A549 (cell line): ENCODE data around the gene CNKSR2. TPM values are rescaled to one million over a fixed set of nuclear protein-coding genes. Genes with fewer than 3 reads are reported as not detected.
"Not testable (repeated sequence)": the region's sequence is repeated elsewhere in the genome, so short reads cannot be mapped to it uniquely, and the experiment has no call there.

Source experiments
- ATAC-seq, 2 experiments: fragments of 200-7000 bp in 1 of 2; fragments of >200 bp in 1 of 2; cut with Nextera tagmentation in 1 of 2; cut with Tn5 transposase in 1 of 2; 3 replicates each; pipeline versions ENCODE4 v1.8.0 to v1.9.1; 2018 to 2020; ENCODE audit warnings: mild to moderate bottlenecking in 1 of 2, moderate library complexity in 1 of 2
- CTCF ChIA-PET: fragments of 300-600 bp; sonication (Branson Sonifier 250); formaldehyde crosslinking; extraction: SDS; loops from one replicate; lab custom pipeline; 2021; ENCODE audit warnings: antibody characterized with exemption, inconsistent platforms; lab: Yijun Ruan, JAX
- POLR2A ChIA-PET: fragments of 350-600 bp; formaldehyde crosslinking; extraction: SDS; loops from one replicate; lab custom pipeline; 2021; ENCODE audit warnings: antibody characterized with exemption, inconsistent platforms; lab: Yijun Ruan, JAX
- DNase-seq, 2 experiments: peaks; one replicate each; pipeline versions ENCODE4 v3.0.0 to v3.0.0-alpha.2; 2011 to 2016; ENCODE audit warnings: low read depth in 1 of 2, low spot score in 1 of 2
- FAIRE-seq: peaks from 2 replicates; lab custom pipeline; 2011; peaks lifted over from hg19 to GRCh38; lab: Jason Lieb, UNC
- H3K27ac ChIP-seq, 2 experiments: fragments of >200 bp; sonication (Bioruptor Twin); formaldehyde crosslinking; 3 replicates each; pipeline ENCODE4 v1.5.1; 2016 to 2017
- H3K4me1 ChIP-seq: fragments of >200 bp; sonication (Bioruptor Twin); formaldehyde crosslinking; 3 replicates; pipeline ENCODE4 v1.6.1; 2016
- H3K4me2 ChIP-seq: fragments of >200 bp; sonication (Bioruptor Twin); formaldehyde crosslinking; 3 replicates; pipeline ENCODE4 v1.6.1; 2016
- H3K4me3 ChIP-seq: fragments of >200 bp; sonication (Bioruptor Twin); formaldehyde crosslinking; 3 replicates; pipeline ENCODE4 v1.5.1; 2016
- H3K9me3 ChIP-seq: fragments of >200 bp; sonication (Bioruptor Twin); formaldehyde crosslinking; 3 replicates; pipeline ENCODE4 v1.6.1; 2016
- BHLHE40 ChIP-seq: IDR thresholded peaks from 2 replicates; pipeline ENCODE4 v1.6.1; 2012; ENCODE audit warnings: low read depth, low read length, inconsistent platforms
- CBX2 ChIP-seq: fragments of 200-600 bp; sonication (generic); IDR thresholded peaks from 2 replicates; pipeline ENCODE4 v1.6.1; 2016; ENCODE audit warnings: low read depth, mild to moderate bottlenecking, borderline replicate concordance
- CBX8 ChIP-seq: fragments of 200-600 bp; sonication (generic); IDR thresholded peaks from 2 replicates; pipeline ENCODE4 v1.6.1; 2016
- CEBPB ChIP-seq, 2 experiments: fragments of >200 bp in 1 of 2; sonication (Bioruptor Twin) in 1 of 2; formaldehyde crosslinking in 1 of 2; IDR thresholded peaks; 2 replicates each; pipeline ENCODE4 v1.6.1; 2012 to 2016
- CTCF ChIP-seq: fragments of >200 bp; sonication (Bioruptor Twin); formaldehyde crosslinking; IDR thresholded peaks from 3 replicates; pipeline ENCODE4 v1.5.1; 2016
- FOSL2 ChIP-seq, 2 experiments: fragments of 450-650 bp in 1 of 2; fragments of >200 bp in 1 of 2; sonication (Bioruptor Twin) in 1 of 2; formaldehyde crosslinking; IDR thresholded peaks; 2 replicates each; pipeline versions ENCODE4 v1.5.0 to v1.6.1; 2016 to 2020; ENCODE audit warnings: mild to moderate bottlenecking in 1 of 2, moderate library complexity in 1 of 2
- HES2 ChIP-seq: fragments of >200 bp; sonication (Bioruptor Twin); formaldehyde crosslinking; IDR thresholded peaks from 2 replicates; pipeline ENCODE4 v1.6.1; 2016
- HMGXB4 ChIP-seq: fragments of 250-450 bp; sonication (Bioruptor Pico); IDR thresholded peaks from 2 replicates; pipeline ENCODE4 v1.5.0; 2021; ENCODE audit warnings: mild to moderate bottlenecking, moderate library complexity, borderline replicate concordance
- PHF8 ChIP-seq: fragments of 200-600 bp; sonication (generic); IDR thresholded peaks from 2 replicates; pipeline ENCODE4 v1.6.1; 2016; ENCODE audit warnings: low read depth, mild to moderate bottlenecking, antibody characterized with exemption, moderate library complexity, borderline replicate concordance
- POLR2AphosphoS2 ChIP-seq: conservative IDR thresholded peaks from 2 replicates; pipeline ENCODE4 v1.6.1; 2012; ENCODE audit warnings: low read length, improper control_type of control experiment, inconsistent platforms
- RAD21 ChIP-seq, 2 experiments: fragments of >200 bp in 1 of 2; sonication (Bioruptor Twin) in 1 of 2; formaldehyde crosslinking in 1 of 2; IDR thresholded peaks in 1 of 2; conservative IDR thresholded peaks in 1 of 2; 2 replicates in 1 of 2; 3 replicates in 1 of 2; pipeline ENCODE4 v1.6.1; 2012 to 2018; ENCODE audit warnings: inconsistent platforms in 1 of 2
- RARB ChIP-seq: fragments of 250-450 bp; sonication (Bioruptor Pico); IDR thresholded peaks from 2 replicates; pipeline ENCODE4 v1.8.0; 2021; ENCODE audit warnings: mild to moderate bottlenecking, moderate library complexity
- SMC3 ChIP-seq: fragments of >200 bp; sonication (Bioruptor Twin); formaldehyde crosslinking; IDR thresholded peaks from 3 replicates; pipeline ENCODE4 v1.6.1; 2018; ENCODE audit warnings: inconsistent platforms
- TFCP2L1 ChIP-seq: fragments of 250-450 bp; sonication (Bioruptor Pico); IDR thresholded peaks from 2 replicates; pipeline ENCODE4 v1.5.0; 2021; ENCODE audit warnings: mild to moderate bottlenecking
- TP53 ChIP-seq: fragments of 250-450 bp; sonication (Bioruptor Pico); IDR thresholded peaks from 2 replicates; pipeline ENCODE4 v1.5.0; 2021; ENCODE audit warnings: mild to moderate bottlenecking, moderate library complexity
- ZC3H11A ChIP-seq: fragments of 450-650 bp; IDR thresholded peaks from 2 replicates; pipeline ENCODE4 v1.6.1; 2014; ENCODE audit warnings: antibody characterized with exemption, mild to moderate bottlenecking
- ZNF302 ChIP-seq: fragments of 250-450 bp; sonication (Bioruptor Pico); IDR thresholded peaks from 2 replicates; pipeline ENCODE4 v1.9.0; 2021; ENCODE audit warnings: inconsistent platforms, mild to moderate bottlenecking, moderate library complexity
- ZSCAN20 ChIP-seq: fragments of 250-450 bp; sonication (Bioruptor Pico); IDR thresholded peaks from 2 replicates; pipeline ENCODE4 v1.8.0; 2022; ENCODE audit warnings: mild to moderate bottlenecking, moderate library complexity
- WGBS: methylation state at CpG from one replicate; pipeline ENCODE4 v1.1.6; 2017; ENCODE audit errors: missing lambda C conversion rate; 5-methylcytosine and 5-hydroxymethylcytosine counted together
- polyA plus RNA-seq, 4 experiments: library from polyadenylated mRNA; depleted of rRNA in 3 of 4; stranded (reverse); fragments of >200 nt; fragmentation: RNase III in 1 of 4; extraction: RNeasy Plus Mini Kit Qiagen cat#74134 plus additional on column Dnase treatment in 1 of 4; gene quantifications; 2 replicates in 3 of 4; 3 replicates in 1 of 4; pipeline ENCODE4 v1.2.3, GENCODE V29; 2011 to 2017
- TF ChIP-seq, protein P1 (sequence below): fragments of 150-350 bp; IDR thresholded peaks from 2 replicates; pipeline ENCODE4 v1.6.1; 2014; ENCODE audit warnings: low read depth, mild to moderate bottlenecking, low read length
- TF ChIP-seq, protein P2 (sequence below): IDR thresholded peaks from 2 replicates; pipeline ENCODE4 v1.6.1; 2012
- TF ChIP-seq, protein P3 (sequence below): fragments of 250-450 bp; sonication (Bioruptor Pico); IDR thresholded peaks from 2 replicates; pipeline ENCODE4 v1.5.0; 2020; ENCODE audit warnings: low read depth, mild to moderate bottlenecking, moderate library complexity
- TF ChIP-seq, protein P4 (sequence below): fragments of >200 bp; sonication (Bioruptor Twin); formaldehyde crosslinking; IDR thresholded peaks from 3 replicates; pipeline ENCODE4 v1.6.1; 2016

CNKSR2 gene
- polyA plus RNA-seq, 2 of the 4 experiments (the other 2 are of a cell fraction): 5.8 to 11.4 TPM

DNA sequence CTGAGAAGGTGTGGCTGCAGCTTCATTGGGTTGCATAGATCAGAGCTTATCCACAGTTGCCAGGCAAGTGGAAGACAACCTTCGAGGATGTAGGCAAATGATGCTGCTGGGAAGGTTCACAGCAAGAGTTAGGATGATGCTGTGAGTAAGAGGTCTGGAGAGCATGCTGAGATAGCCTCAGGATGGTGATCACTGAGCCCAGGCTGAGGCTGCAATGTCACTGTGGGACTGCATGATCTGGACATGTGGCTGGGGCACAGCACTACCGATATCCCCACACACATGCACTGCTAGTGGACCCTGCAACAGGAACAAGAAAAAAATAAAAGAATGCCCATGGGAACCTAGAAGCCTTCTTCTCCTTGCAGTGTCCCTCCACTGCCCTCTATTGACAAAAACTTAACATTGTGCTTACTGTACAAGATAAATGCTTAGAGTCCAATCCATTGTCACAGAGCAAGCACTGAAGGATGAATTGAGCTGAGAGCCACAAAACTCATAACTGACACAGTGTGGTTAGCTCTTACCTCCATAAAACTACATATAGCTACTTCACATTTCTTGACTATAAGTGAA, 105.6 kb downstream of the CNKSR2 start:
- WGBS: 7% methylated on average over 2 of the region's 2 CpGs
- POLR2A ChIA-PET: interaction anchor here (0.8 kb wide), 1 partner anchor 105 kb away, joined by 3 read pairs; the partner anchor contains the start of gene CNKSR2
- CTCF ChIA-PET: interaction anchor here (0.7 to 4.1 kb wide), 22 partner anchors 9 to 953 kb away, joined by 3 to 48 read pairs (median 4); no protein-coding TSS in a partner anchor
- no peak overlapping the region for H3K4me2 ChIP-seq
- 0 out of 3 replicates have a peak, but pooled peaks cover 5% of the 10 kb centered on the region for H3K4me1 ChIP-seq
- FAIRE-seq: peak; percentile 98
- H3K4me3 ChIP-seq: no peak overlapping the region
- H3K27ac ChIP-seq: peak overlapping the region; percentile 52 to 72; a peak in 5 of 6 replicates
- peak; percentile 6 to 67 for DNase-seq
- peak; percentile 80 to 89 for ATAC-seq
- no peak for TF ChIP-seq ZSCAN20 (CRISPR knock-in tag)
- TF ChIP-seq SMC3: peak; percentile 66
- no peak for TF ChIP-seq CBX2
- TF ChIP-seq TFCP2L1: no peak
- no peak for TF ChIP-seq TP53 (CRISPR knock-in tag)
- no peak for TF ChIP-seq HES2
- no peak for TF ChIP-seq CEBPB (IDR thresholded peaks at IDR 0.05)
- peak; percentile 66 for TF ChIP-seq CTCF
- no peak for TF ChIP-seq POLR2AphosphoS2
- TF ChIP-seq ZNF302 (CRISPR knock-in tag): no peak
- TF ChIP-seq, protein P1, sequence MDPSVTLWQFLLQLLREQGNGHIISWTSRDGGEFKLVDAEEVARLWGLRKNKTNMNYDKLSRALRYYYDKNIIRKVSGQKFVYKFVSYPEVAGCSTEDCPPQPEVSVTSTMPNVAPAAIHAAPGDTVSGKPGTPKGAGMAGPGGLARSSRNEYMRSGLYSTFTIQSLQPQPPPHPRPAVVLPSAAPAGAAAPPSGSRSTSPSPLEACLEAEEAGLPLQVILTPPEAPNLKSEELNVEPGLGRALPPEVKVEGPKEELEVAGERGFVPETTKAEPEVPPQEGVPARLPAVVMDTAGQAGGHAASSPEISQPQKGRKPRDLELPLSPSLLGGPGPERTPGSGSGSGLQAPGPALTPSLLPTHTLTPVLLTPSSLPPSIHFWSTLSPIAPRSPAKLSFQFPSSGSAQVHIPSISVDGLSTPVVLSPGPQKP: no peak
- peak; percentile 75 to 80 for TF ChIP-seq RAD21 (conservative IDR thresholded peaks at IDR 0.05 in 1 of 2, IDR thresholded peaks at IDR 0.05 in 1 of 2)
- no peaks in the 10 kb centered on the region for H3K9me3 ChIP-seq

DNA sequence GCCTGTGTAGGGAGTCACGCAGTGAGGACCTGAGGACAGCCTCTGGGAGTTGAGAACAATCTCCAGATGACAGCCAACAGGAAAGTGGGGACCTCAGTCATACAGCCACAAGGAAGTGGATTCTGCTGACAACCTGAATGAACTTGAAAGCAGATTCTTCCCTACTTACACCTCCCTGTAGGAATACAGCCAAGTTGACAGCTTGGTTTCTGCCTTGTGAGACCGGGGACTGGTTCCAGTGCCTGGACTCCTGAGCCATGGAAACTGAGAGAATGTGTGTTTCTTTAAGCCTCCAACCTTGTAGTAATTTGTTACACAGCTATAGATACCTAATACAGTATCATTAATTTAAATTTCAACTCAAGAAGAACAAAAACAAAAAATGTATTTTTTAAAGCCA, 107.5 kb downstream of the CNKSR2 start:
- WGBS: 76% methylated on average over 2 of the region's 2 CpGs
- Histone ChIP-seq H3K4me2 (no peak overlapping the region), H3K4me3 (no peak overlapping the region), H3K4me1 (0 out of 3 replicates have a peak, but pooled peaks cover 5% of the 10 kb centered on the region), H3K9me3 (no peaks in the 10 kb centered on the region), H3K27ac (no peak overlapping the region)
- ChIA-PET POLR2A (no interaction called here), CTCF (interaction anchor here (2.0 kb wide), 1 partner anchor 7 kb away, joined by 9 read pairs; no protein-coding TSS in a partner anchor)
- DNase-seq (no peak), FAIRE-seq (peak; percentile 91), ATAC-seq (no peak)
- TF ChIP-seq SMC3 (no peak), HMGXB4 (CRISPR knock-in tag) (no peak), PHF8 (no peak), BHLHE40 (no peak), HES2 (no peak), ZC3H11A (no peak), TP53 (CRISPR knock-in tag) (no peak), RARB (CRISPR knock-in tag) (no peak), CBX8 (no peak), FOSL2 (IDR thresholded peaks at IDR 0.05) (no peak), FOSL2 (CRISPR knock-in tag; IDR thresholded peaks at IDR 0.05) (no peak)
- TF ChIP-seq, protein P2, sequence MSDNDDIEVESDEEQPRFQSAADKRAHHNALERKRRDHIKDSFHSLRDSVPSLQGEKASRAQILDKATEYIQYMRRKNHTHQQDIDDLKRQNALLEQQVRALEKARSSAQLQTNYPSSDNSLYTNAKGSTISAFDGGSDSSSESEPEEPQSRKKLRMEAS: no peak
- TF ChIP-seq, protein P3, sequence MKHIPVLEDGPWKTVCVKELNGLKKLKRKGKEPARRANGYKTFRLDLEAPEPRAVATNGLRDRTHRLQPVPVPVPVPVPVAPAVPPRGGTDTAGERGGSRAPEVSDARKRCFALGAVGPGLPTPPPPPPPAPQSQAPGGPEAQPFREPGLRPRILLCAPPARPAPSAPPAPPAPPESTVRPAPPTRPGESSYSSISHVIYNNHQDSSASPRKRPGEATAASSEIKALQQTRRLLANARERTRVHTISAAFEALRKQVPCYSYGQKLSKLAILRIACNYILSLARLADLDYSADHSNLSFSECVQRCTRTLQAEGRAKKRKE: no peak
- TF ChIP-seq, protein P4, sequence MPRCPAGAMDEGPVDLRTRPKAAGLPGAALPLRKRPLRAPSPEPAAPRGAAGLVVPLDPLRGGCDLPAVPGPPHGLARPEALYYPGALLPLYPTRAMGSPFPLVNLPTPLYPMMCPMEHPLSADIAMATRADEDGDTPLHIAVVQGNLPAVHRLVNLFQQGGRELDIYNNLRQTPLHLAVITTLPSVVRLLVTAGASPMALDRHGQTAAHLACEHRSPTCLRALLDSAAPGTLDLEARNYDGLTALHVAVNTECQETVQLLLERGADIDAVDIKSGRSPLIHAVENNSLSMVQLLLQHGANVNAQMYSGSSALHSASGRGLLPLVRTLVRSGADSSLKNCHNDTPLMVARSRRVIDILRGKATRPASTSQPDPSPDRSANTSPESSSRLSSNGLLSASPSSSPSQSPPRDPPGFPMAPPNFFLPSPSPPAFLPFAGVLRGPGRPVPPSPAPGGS: no peak

DNA sequence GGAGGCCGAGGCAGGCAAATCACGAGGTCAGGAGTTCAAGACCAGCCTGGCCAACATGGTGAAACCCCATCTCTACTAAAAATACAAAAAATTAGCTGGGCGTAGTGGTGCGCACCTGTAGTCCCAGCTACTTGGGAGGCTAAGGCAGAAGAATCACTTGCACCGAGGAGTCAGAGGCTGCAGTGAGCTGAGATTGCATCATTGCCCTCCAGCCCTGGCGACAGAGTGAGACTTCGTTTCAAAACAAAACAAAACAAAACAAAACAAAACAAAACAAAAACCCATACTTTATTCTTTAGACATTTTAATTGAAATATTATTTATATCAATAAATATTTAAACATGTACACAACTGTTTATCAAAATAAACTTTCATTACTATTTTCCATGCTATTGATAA, 109.8 kb downstream of the CNKSR2 start:
- 83% methylated on average over 7 of the region's 7 CpGs for WGBS
- FAIRE-seq, H3K9me3 ChIP-seq, DNase-seq, H3K4me3 ChIP-seq, POLR2A ChIA-PET, H3K4me1 ChIP-seq, H3K27ac ChIP-seq, H3K4me2 ChIP-seq, ATAC-seq: not testable (repeated sequence)
- CTCF ChIA-PET: interaction anchor here (1.0 kb wide), 1 partner anchor 954 kb away, joined by 5 read pairs; no protein-coding TSS in a partner anchor
